ENCODE measurements around the gene VAV3.
A peak's percentile ranks its signal among the peaks of the same experiment; 100 is the strongest.

Gene VAV3

DNA sequence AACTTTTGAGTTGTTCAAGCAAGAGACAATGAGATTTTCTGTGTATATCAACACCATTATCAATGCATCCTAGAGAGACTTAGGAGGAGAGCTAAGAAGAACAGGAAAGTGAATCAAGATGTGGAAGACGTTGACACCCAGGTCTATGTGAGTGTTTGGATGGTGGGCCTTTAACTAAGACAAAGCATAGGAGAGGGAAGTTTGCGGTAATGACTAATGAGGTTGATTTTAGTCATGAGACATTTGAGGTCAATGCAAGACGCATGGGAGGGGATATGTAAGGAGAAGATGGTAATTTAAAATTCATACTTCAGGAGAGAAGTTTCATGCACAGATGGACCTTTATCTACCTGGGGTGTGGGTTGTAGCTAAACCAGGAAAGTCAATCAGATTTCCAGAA, 269.6 kb downstream of the VAV3 start:
- no peak overlapping the region for H3K4me3 ChIP-seq (ENCODE audit: control insufficient read depth, low read depth, low read length)
- TF ChIP-seq, protein P1, sequence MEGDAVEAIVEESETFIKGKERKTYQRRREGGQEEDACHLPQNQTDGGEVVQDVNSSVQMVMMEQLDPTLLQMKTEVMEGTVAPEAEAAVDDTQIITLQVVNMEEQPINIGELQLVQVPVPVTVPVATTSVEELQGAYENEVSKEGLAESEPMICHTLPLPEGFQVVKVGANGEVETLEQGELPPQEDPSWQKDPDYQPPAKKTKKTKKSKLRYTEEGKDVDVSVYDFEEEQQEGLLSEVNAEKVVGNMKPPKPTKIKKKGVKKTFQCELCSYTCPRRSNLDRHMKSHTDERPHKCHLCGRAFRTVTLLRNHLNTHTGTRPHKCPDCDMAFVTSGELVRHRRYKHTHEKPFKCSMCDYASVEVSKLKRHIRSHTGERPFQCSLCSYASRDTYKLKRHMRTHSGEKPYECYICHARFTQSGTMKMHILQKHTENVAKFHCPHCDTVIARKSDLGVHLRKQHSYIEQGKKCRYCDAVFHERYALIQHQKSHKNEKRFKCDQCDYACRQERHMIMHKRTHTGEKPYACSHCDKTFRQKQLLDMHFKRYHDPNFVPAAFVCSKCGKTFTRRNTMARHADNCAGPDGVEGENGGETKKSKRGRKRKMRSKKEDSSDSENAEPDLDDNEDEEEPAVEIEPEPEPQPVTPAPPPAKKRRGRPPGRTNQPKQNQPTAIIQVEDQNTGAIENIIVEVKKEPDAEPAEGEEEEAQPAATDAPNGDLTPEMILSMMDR (conservative IDR thresholded peaks at IDR 0.05; ENCODE audit: control insufficient read depth, insufficient read depth, low read depth, low read length) = no peak
- DNase-seq (ENCODE audit: low read depth) = peak; percentile 44

DNA sequence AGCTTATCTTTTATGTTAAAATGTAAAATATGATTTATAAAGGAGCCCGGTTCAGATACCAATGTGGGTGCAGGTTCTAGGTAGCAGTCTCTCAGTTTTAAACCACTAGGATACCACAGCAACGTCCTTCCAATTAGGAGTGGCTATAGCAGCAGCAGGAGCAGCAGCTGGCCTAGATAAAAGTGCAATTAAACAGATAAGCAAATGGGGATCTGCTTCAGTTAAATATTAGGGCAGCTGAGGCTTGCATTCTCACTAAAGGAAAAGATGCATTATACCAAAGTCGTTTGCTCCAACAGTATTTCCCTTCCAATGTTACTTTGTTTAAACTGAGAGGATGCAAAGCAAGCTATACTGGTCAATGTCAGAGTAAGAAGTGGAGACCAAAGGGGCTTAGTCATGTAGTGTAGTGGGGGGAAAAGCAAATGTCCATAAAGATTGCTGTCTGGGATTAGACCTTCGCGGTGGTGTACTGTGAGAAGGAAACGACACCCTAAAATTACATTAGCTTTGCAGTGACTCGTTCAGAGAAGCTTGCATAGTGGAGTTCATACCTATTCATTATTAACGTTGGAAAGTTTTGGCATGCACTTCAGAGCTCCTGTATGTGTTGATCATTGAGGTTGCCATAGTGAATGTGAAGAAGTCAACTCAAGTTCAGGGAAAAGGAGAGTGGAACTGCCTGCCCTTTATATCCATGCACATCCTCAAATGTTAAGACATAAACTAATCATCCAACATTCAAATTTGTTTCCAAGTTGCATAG, 272.2 kb downstream of the VAV3 start:
- TF ChIP-seq, protein P1 (conservative IDR thresholded peaks at IDR 0.05; ENCODE audit: control insufficient read depth, insufficient read depth, low read depth, low read length) = no peak
- H3K4me3 ChIP-seq (ENCODE audit: control insufficient read depth, low read depth, low read length) = no peak overlapping the region
- DNase-seq (ENCODE audit: low read depth) = no peak

DNA sequence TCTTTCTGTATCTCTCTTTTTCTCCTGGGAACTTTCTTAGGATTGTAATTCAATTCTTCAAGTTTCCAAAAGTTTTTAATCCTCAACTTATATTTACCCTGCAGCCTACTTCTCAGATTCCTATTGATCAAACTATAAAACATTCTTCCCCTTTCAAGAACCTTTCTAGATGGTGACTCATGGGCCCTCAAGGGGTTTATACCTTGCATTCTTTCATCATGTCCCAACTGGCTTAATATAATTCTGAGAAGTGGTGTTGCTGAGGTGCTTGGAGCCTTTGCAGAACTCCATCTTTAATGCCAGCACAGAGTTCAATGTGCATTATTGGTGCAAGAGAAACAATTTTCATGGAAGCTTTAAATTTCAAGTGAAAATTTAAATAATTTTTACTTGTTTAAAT, 273.4 kb downstream of the VAV3 start:
- TF ChIP-seq, protein P1 (conservative IDR thresholded peaks at IDR 0.05; ENCODE audit: control insufficient read depth, insufficient read depth, low read depth, low read length) = no peak
- H3K4me3 ChIP-seq (ENCODE audit: control insufficient read depth, low read depth, low read length) = no peak overlapping the region
- DNase-seq (ENCODE audit: low read depth) = no peak

DNA sequence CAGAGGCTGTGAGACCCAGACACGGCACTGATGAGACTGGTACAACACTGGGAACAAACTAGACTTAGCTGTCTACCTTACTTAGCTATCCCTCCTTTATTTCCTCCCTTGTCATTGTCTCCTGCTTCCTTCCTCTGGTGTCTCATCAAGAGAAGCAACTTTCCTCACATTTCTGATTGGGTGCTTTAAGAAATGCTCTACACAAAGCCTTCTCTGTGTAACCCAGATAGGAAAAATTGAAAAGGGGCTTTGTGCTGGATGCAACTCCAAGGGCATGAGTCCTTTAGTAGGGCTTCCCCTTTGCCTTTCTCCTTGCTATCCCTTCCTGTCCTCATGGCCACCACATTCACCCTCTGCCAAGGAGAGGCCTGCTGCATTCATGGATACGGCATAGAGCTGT, 274.5 kb downstream of the VAV3 start:
- TF ChIP-seq, protein P1 (conservative IDR thresholded peaks at IDR 0.05; ENCODE audit: control insufficient read depth, insufficient read depth, low read depth, low read length) = no peak
- H3K4me3 ChIP-seq (ENCODE audit: control insufficient read depth, low read depth, low read length) = no peak overlapping the region
- no peak for DNase-seq (ENCODE audit: low read depth)

DNA sequence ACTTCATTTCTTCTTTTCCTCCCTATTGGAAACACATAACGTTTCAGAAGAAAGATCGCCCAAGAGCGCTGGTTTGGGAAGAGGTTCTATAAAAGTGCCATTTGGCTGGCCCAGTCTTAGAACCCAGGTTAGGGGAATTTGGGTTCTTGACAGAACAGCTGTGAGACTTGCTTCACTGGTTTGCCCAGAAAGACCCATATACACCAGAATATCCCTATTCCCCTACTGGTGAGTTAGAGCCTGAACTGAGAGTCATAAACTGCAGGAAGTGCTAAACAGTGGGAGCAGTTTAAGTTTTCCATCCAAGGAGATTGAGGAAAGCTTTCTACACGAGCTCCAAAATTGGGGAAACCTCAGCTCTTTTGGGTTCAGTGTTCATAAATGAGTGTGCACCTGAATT, 275.2 kb downstream of the VAV3 start:
- TF ChIP-seq, protein P1 (conservative IDR thresholded peaks at IDR 0.05; ENCODE audit: control insufficient read depth, insufficient read depth, low read depth, low read length) = no peak
- DNase-seq (ENCODE audit: low read depth) = no peak
- no peak overlapping the region for H3K4me3 ChIP-seq (ENCODE audit: control insufficient read depth, low read depth, low read length)

DNA sequence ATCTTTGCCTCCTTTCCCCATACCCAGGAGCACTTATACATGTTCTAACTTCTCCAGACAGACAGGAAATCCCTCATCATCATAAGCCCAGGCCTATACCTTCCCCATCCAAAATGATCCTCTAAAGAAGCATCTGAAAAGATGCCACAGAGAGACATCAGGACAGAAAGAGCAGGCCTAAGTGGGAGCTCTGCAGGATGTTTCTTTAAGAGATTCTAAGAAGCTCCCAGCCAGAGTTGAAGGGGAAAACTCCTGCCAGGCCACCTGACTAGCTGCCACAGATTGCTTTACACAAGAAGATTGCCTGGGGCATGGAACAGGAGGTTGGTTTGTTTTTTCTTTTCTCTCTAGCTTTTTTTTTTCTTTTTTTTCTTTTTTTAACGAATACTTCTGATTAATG, 275.8 kb downstream of the VAV3 start:
- TF ChIP-seq, protein P1 (conservative IDR thresholded peaks at IDR 0.05; ENCODE audit: control insufficient read depth, insufficient read depth, low read depth, low read length) = no peak
- no peak for DNase-seq (ENCODE audit: low read depth)
- H3K4me3 ChIP-seq (ENCODE audit: control insufficient read depth, low read depth, low read length) = no peak overlapping the region
